ENCODE results near the gene EOLA1.

GRCh38 chrX:149570668-149571067, 29.9 kb downstream of the EOLA1 start:
- no peak for TF ChIP-seq CTCF (IDR thresholded peaks at IDR 0.05)
- no peak for TF ChIP-seq EZH2 (IDR thresholded peaks at IDR 0.05; ENCODE audit: borderline replicate concordance, insufficient read depth, low read depth, low read length, poor library complexity, severe bottlenecking)
